ENCODE data around the gene AMZ2.
"Not testable (repeated sequence)": the region's sequence is repeated elsewhere in the genome, so short reads cannot be mapped to it uniquely, and the experiment has no call there.

Gene AMZ2

GRCh38 chr17:68247445-68248198 lies at the start of gene AMZ2:
Gene AMZ2, plus strand, starts transcription at chr17:68248043. Its CDS starts 2,145 bp downstream, at chr17:68250188.
- peak; percentile 97 for DNase-seq

DNA sequence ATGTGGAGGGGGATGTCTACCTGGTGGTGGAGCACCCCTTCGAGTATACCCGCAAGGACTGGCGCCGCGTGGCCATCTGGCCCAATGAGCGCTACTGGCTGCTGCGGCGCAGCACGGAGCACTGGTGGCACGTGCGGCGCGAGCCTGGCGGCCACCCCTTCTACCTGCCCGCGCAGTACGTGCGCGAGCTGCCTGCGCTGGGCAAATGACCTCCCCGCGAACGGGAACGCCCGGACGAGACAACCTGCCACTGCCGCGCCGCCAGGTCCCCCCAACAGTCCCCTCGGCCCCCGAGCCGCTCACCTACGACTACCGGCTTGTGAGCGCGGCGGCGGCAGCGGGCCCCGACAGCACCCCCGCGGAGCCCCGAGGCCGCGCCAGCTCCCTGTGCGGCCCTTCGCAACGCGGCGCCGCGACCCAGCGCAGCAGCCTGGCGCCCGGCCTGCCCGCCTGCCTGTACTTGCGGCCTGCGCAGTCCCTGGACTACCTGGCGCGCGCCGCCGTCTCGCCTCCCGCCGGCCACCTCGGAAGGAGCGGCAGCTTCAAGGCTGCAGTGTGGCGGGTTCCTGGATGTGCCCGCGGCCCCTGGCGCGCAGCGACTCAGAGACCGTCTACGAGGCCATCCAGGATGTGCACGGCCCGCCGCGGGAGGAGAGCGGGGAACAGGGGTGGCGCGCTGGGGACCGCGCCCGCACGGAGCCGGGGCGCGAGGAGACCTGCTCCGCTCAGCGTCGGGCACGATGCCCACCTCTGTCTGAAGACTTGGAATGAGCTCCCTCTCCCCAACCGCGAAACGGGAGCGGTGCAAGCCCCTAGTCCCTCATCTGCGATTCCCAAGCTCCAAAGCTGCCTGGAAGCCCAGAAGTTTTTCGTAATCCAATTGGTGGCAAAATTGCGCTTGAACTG lies 48.7 kb upstream of the AMZ2 start:
- no peak for DNase-seq

GRCh38 chr17:68199837-68200688 lies 47.8 kb upstream of the AMZ2 start:
- DNase-seq = no peak

DNA sequence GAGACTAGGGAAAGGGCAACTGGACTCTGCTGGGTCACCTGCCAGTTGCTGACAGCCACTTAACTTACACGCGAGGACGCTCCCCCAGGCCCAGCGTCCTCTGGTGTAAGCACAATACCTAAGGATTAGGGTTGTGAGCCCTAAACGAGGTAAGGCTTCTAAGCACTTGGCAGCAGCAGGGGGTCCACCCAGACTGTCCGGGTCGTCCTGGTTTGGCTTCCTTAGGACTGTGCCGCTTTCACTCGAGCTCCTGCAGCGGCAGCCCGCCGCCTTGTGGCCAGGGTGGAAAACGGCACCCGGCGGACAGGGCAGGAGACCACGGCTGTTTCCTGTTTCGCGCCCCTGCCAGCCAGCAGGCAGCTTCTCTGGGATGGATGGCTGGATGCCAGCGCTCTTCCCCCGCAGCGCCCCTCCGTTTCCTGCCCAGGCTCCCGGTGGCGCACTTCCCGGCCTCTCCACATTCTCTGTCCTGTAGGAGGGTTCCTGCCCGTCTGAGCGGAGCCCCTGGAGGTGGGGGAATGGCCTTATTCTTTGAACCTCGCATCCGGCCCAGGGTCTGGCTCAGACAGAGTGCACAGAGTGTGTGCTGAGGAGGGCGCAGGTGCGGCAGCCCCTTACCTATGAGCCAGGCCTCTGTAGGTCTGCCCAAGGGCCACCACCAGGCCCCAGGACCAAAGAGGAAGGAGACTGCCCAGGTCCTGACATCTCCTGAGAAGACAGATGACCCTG lies 47.0 kb upstream of the AMZ2 start:
- peak; percentile 89 for DNase-seq

- not testable (repeated sequence) for DNase-seq
Observed at GRCh38 chr17:68201418-68201771, 46.4 kb upstream of the AMZ2 start.

DNA sequence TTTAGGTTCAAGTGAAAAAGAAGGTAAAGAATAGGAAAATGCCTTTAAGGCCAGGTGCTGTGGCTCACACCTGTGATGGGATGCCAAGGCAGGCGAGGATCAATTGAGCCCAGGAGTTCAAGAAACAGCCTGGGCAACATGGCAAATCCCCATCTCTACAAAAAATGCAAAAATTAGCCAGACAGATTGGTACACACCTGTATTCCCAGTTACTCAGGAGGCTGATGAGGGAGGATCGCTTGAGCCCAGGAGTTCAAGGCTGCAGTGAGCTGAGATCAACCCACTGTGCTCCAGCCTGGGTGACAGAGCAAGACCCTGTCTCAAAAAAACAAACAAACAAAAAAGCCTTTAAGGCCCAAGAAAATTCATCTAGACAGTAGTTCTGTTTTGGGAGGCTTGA lies 45.5 kb upstream of the AMZ2 start:
- not testable (repeated sequence) for DNase-seq

DNA sequence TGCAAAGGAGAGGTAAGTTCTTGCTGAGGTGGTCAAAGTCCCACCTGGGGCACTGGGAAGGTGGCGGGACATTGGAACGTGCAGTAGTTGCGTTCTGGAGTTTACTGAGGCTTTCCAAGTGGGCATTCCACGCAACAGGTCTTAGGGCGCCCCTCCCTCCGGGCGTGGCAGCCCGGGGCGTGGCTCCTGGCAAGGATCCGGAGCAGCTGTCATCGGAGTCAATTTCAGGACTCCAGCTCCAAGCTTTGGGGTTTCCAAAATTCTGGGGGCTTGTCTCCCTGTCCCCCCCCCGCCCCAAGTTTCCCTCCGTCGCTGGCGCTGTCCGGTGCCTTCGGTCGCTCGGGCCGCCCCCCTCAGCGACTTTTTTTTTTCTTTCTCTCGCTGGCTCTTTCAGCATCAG lies 43.1 kb upstream of the AMZ2 start:
- no peak for DNase-seq

GRCh38 chr17:68205251-68205807 lies 42.5 kb upstream of the AMZ2 start:
- DNase-seq = peak; percentile 96

DNA sequence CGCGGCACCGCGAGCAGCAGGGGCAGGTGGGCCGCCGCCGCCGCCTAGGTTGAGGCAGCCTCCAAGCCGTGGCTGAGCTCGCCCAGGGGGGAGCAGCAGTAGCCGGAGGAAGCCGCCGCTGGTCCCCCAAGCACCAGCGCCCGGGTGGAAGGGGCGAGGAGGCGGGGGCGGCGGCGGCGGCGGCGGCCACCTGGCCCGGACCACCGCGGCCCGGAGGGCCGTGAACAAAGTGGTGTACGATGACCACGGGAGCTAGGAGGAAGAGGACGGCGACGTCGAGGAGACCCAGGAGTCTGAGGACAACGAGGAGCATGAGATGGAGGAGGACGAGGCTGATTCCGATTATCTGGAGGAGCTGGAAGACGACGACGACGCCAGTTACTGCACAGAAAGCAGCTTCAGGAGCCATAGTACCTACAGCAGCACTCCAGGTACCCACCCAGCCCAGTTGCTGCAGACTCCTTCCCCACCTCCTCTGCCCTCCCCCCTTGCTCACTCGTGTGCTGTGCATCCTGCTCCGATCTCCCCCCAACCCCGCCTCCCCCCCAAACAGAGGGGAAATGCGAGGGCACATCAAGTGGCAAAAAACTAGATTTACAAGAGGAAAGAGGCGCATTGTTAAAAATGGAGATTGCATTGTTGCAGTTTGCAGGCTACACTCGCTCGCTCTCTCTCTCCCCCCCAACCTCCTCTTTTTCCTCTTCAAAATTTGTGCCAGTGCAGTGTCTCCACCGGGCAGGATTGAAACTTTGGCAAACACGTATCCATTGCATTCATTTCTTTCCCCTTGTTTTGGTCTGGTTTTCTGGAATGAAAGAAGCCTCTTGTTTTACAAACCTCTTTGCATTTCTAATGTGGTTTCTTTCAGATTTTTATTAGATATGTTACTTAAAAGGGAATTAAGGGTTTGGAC lies 41.8 kb upstream of the AMZ2 start:
- no peak for DNase-seq

- no peak for DNase-seq
Observed at GRCh38 chr17:68207651-68208253, 40.1 kb upstream of the AMZ2 start.

- DNase-seq = not testable (repeated sequence)
Observed at GRCh38 chr17:68208651-68209050, 39.2 kb upstream of the AMZ2 start.

DNA sequence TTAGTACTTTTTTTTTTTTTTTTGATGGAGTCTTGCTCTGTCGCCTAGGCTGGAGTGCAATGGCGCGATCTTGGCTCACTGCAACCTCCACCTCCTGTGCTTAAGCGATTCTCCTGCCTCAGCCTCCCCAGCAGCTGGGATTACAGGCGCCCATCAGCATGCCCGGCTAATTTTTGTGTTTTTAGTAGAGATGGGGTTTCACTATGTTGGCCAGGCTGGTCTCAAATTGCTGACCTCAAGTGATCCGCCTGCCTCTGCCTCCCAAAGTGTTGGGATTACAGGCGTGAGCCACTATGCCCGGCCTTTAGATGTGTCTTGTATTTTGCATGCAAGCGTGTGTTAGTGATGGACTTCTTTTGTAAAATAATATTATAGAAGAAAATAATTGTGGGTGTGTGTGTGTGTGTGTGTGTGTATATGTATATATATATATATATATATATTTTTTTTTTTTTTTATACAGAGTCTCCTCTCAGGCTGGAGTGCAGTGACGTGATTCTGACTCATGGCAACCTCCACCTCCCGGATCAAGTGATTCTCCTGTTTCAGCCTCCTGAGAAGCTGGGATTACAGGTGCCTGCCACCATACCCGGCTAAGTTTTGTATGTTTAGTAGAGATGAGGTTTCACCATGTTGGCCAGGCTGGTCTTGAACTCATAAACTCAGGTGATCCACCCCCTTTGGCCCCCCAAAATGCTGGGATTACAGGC lies 38.5 kb upstream of the AMZ2 start:
- DNase-seq = not testable (repeated sequence)

DNA sequence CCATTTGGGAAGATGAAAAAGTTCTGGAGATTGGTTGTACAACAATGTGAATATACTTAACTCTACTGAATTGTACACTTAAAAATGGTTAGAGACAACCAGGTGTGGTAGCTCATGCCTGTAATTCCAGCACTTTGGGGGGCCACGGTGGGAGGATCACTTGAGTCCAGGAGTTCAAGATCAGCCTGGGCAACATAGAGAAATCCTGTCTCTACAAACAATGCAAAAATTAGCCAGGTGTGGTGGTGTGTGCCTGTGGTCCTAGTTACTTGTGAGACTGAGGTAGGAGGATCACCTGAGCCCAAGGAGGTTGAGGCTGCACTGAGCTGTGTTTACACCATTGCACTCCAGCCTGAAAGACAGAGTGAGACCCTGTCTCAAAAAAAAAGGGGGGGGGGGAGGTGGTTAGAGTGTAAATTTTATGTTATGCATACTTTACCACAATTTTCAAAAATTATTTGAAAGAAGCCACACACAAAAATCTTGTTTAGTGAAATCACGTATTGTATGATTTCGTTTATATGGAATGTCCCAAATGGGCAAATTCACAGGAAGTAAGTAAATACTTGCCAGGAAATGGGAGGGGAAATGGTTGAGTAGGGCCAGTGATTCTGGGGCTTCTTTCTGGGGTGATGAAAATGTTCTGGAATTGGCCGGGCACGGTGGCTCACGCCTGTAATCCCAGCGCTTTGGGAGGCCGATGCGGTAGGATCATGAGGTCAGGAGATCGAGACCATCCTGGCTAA lies 37.1 kb upstream of the AMZ2 start:
- DNase-seq = no peak

- DNase-seq = not testable (repeated sequence)
Observed at GRCh38 chr17:68213428-68214411, 34.1 kb upstream of the AMZ2 start.

DNA sequence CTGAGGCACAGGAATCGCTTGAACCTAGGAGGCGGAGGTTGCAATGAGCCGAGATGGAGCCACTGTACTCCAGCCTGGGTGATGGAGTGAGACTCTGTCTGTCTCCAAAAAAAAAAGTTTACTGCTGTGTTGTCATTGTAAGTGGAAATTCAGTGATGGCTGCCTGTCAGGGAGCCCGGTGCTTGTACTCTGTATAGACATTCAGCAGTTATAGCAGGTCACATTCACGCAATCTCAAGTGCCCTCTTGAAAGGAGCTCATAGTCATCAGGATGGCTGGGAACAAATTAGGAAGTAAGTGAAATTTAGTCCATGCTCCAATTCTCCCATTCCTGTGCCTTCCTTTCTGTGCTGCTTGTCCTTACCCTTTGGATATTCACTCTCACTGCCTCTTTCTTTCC lies 32.4 kb upstream of the AMZ2 start:
- not testable (repeated sequence) for DNase-seq

GRCh38 chr17:68219429-68219828 lies 28.4 kb upstream of the AMZ2 start:
- DNase-seq = not testable (repeated sequence)

- not testable (repeated sequence) for DNase-seq
Observed at GRCh38 chr17:68220186-68220585, 27.7 kb upstream of the AMZ2 start.

DNA sequence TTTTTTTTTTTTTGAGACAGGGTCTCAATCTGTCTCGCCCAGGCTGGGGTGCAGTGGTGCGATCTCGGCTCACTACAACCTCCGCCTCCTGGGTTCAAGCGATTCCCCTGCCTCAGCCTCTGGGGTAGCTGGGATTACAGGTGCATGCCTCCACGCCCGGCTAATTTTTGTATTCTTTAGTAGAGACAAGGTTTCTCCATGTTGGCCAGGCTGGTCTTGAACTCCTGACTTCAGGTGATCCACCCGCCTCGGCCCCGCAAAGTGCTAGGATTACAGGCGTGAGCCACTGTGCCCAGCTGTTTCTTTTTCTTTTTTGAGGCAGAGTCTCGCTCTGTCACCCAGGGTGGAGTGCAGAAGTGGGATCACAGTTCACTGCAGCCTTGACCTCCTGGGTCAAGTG lies 27.1 kb upstream of the AMZ2 start:
- not testable (repeated sequence) for DNase-seq

Data from activated CD4-positive, alpha-beta T cell treated with anti-CD3 and anti-CD28 coated beads, Interleukin-2, Interleukin-6, amounts not matched to agents 100 ng/mL and 50 ng/mL, durations not matched to agents 16 hours and 8 hours (primary cell).